HepG2 (cell line): ENCODE measurements around the gene SYNM. TPM values are rescaled to one million over a fixed set of nuclear protein-coding genes. Genes with fewer than 3 reads are reported as not detected.
A peak's percentile ranks its signal among the peaks of the same experiment; 100 is the strongest.

Source experiments
- CREB3 ChIP-seq: sonication (generic); formaldehyde crosslinking; IDR thresholded peaks from 2 replicates; pipeline ENCODE4 v1.5.0; 2020; ENCODE audit warnings: missing genetic modification reagents
- ELF4 ChIP-seq: sonication (generic); formaldehyde crosslinking; IDR thresholded peaks from 2 replicates; pipeline ENCODE4 v1.5.0; 2020; ENCODE audit warnings: missing genetic modification reagents, mild to moderate bottlenecking, moderate library complexity, borderline replicate concordance
- EP300 ChIP-seq, 3 experiments: sonication (generic) in 1 of 3; formaldehyde crosslinking in 1 of 3; IDR thresholded peaks; 2 replicates each; pipeline versions ENCODE4 v1.5.1 to v1.6.1; 2011 to 2020; ENCODE audit warnings: low read depth in 2 of 3, low read length in 2 of 3, borderline replicate concordance in 1 of 3, improper control_type of control experiment in 1 of 3, mild to moderate bottlenecking in 1 of 3, missing genetic modification reagents in 1 of 3, moderate library complexity in 1 of 3
- FOSL2 ChIP-seq: sonication (generic); formaldehyde crosslinking; IDR thresholded peaks from 2 replicates; pipeline ENCODE4 v1.4.0; 2020; ENCODE audit warnings: missing genetic modification reagents
- FOXA3 ChIP-seq: IDR thresholded peaks from 2 replicates; pipeline ENCODE4 v1.6.1; 2016; ENCODE audit warnings: missing genetic modification reagents, missing compliant biosample characterization
- FOXP1 ChIP-seq, 2 experiments: fragments of 450-650 bp in 1 of 2; IDR thresholded peaks; 2 replicates each; pipeline ENCODE4 v1.6.1; 2017 to 2018; ENCODE audit warnings: antibody characterized with exemption in 1 of 2
- HMG20A ChIP-seq: IDR thresholded peaks from 2 replicates; pipeline ENCODE4 v1.6.1; 2016; ENCODE audit warnings: borderline replicate concordance
- PHF20 ChIP-seq: sonication (generic); formaldehyde crosslinking; IDR thresholded peaks from 2 replicates; pipeline ENCODE4 v1.5.0; 2020; ENCODE audit warnings: mild to moderate bottlenecking, missing genetic modification reagents
- PPARG ChIP-seq: conservative IDR thresholded peaks from 2 replicates; pipeline ENCODE4 v1.6.1; 2016; ENCODE audit warnings: missing biosample characterization, missing genetic modification reagents
- SOX5 ChIP-seq: IDR thresholded peaks from 2 replicates; pipeline ENCODE4 v1.6.1; 2016; ENCODE audit warnings: borderline replicate concordance
- SOX6 ChIP-seq, 2 experiments: fragments of 450-650 bp in 1 of 2; sonication (generic) in 1 of 2; formaldehyde crosslinking in 1 of 2; IDR thresholded peaks; 2 replicates each; pipeline versions ENCODE4 v1.4.0 to v1.6.1; 2017 to 2020; ENCODE audit warnings: antibody characterized with exemption in 1 of 2, mild to moderate bottlenecking in 1 of 2, missing genetic modification reagents in 1 of 2
- ZBTB34 ChIP-seq: sonication (generic); formaldehyde crosslinking; IDR thresholded peaks from 2 replicates; pipeline ENCODE4 v1.8.0; 2022; ENCODE audit warnings: mild to moderate bottlenecking, missing genetic modification reagents
- ZNF207 ChIP-seq: fragments of 450-650 bp; IDR thresholded peaks from 2 replicates; pipeline ENCODE4 v1.6.1; 2016; ENCODE audit warnings: antibody characterized with exemption, borderline replicate concordance
- ZNF317 ChIP-seq: sonication (generic); formaldehyde crosslinking; IDR thresholded peaks from 2 replicates; pipeline ENCODE4 v1.5.0; 2020; ENCODE audit warnings: mild to moderate bottlenecking, missing genetic modification reagents
- ZSCAN31 ChIP-seq: sonication (generic); formaldehyde crosslinking; IDR thresholded peaks from 2 replicates; pipeline ENCODE4 v1.5.0; 2020; ENCODE audit warnings: low read depth, mild to moderate bottlenecking, missing genetic modification reagents
- polyA plus RNA-seq, 8 experiments: library from polyadenylated mRNA; depleted of rRNA in 3 of 8; stranded (reverse) in 7 of 8; unstranded in 1 of 8; fragments of >200 nt; fragmentation: Illumina TruSeq in 4 of 8; extraction: Trizol in 4 of 8; gene quantifications; 2 replicates each; pipeline versions ENCODE4 v1.2.1 to v1.2.3, GENCODE V29; 2011 to 2016; ENCODE audit warnings: low read depth in 4 of 8, missing spikeins in 1 of 8, mixed read lengths in 1 of 8; ENCODE audit not compliant: insufficient read depth in 1 of 8
- total RNA-seq, 5 experiments: library from RNA; depleted of rRNA; stranded (reverse); fragments of >200 nt; fragmentation: Illumina TruSeq; extraction: Trizol; gene quantifications; 2 replicates each; pipeline ENCODE4 v1.2.3, GENCODE V29; 2016; ENCODE audit warnings: low read depth in 1 of 5
- TF ChIP-seq, protein P1 (sequence below): sonication (generic); formaldehyde crosslinking; IDR thresholded peaks from 2 replicates; pipeline ENCODE4 v1.4.0; 2020; ENCODE audit warnings: mild to moderate bottlenecking, missing genetic modification reagents, borderline replicate concordance
- TF ChIP-seq, protein P2 (sequence below): sonication (generic); formaldehyde crosslinking; IDR thresholded peaks from 2 replicates; pipeline ENCODE4 v1.5.0; 2020; ENCODE audit warnings: mild to moderate bottlenecking, low read depth, missing genetic modification reagents, borderline replicate concordance
- TF ChIP-seq, protein P3 (sequence below): sonication (generic); formaldehyde crosslinking; IDR thresholded peaks from 2 replicates; pipeline ENCODE4 v1.4.0; 2020; ENCODE audit warnings: missing genetic modification reagents, borderline replicate concordance
- TF ChIP-seq, protein P4 (sequence below): sonication (generic); IDR thresholded peaks from 2 replicates; pipeline ENCODE4 v1.6.1; 2016; ENCODE audit warnings: low read depth, borderline replicate concordance

Gene SYNM
- total and polyA plus RNA-seq, 2 of the 13 experiments (the other 11 are each of a cell fraction or from before 2014, with no cell fraction given) = 1.1 to 3.7 TPM

DNA sequence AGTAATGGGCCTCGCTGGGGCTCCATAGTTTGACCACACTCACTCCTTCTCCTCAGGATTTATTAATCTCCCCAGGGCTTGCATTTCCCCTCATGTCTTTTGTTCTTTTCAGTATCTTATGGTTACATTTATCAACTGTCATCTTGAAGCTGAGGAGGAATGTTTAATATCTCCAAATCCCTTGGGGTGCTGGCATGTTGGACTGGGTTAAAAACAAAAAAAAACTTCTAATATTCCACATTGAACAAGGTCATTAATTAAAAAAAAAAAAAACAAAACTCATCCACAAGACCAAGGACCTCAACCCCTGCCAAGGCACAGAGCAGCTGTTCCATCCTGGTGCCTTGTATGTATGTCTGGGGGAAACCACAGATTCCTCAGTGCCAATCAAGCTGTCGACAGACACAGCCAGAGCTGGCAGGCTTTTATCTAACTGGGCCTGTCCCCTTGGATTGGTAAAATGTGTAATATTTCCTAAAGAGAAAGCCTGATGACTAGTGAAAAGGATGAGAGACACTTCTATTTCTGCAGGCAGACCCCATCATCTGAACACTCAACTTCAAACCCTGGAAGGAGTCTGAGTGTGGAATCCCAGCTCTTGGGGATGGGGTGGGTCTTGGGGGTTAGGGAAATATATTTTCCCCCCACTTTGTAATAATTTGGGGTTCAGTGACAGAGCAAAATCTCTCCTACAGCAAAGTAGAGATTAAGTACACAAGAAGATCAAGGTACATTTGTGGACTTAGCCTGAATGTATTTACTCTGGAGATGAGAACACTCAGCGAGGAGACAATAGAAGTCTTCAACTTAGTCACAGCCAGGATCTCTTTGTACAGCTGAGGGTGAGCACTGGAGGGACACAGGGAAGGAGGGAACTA is 75.4 kb downstream of the SYNM start (continued):
- TF ChIP-seq, protein P1, sequence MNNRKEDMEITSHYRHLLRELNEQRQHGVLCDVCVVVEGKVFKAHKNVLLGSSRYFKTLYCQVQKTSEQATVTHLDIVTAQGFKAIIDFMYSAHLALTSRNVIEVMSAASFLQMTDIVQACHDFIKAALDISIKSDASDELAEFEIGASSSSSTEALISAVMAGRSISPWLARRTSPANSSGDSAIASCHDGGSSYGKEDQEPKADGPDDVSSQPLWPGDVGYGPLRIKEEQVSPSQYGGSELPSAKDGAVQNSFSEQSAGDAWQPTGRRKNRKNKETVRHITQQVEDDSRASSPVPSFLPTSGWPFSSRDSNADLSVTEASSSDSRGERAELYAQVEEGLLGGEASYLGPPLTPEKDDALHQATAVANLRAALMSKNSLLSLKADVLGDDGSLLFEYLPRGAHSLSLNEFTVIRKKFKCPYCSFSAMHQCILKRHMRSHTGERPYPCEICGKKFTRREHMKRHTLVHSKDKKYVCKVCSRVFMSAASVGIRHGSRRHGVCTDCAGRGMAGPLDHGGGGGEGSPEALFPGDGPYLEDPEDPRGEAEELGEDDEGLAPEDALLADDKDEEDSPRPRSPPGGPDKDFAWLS (CRISPR knock-in tag) = 0 out of 2 replicates have a peak, but pooled peaks have one; percentile 31
- TF ChIP-seq, protein P2, sequence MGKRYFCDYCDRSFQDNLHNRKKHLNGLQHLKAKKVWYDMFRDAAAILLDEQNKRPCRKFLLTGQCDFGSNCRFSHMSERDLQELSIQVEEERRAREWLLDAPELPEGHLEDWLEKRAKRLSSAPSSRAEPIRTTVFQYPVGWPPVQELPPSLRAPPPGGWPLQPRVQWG (CRISPR knock-in tag) = no peak
- TF ChIP-seq ELF4 (CRISPR knock-in tag) (no peak), ZBTB34 (CRISPR knock-in tag) (no peak), EP300 (IDR thresholded peaks at IDR 0.05; ENCODE audit: low read depth in 2 of 2, low read length in 2 of 2) (peak in 1 of 2 experiments; percentile 61; a peak in 2 of 4 replicates), EP300 (CRISPR knock-in tag; IDR thresholded peaks at IDR 0.05; ENCODE audit: borderline replicate concordance) (no peak), HMG20A (peak; percentile 57; the same call in 1 of the 2 replicates), CREB3 (CRISPR knock-in tag) (no peak), PPARG (peak; percentile 46; the same call in 1 of the 2 replicates), FOXA3 (CRISPR knock-in tag) (peak; percentile 89), FOSL2 (CRISPR knock-in tag) (0 out of 2 replicates have a peak, but pooled peaks have one; percentile 48), SOX6 (IDR thresholded peaks at IDR 0.05) (no peak), SOX6 (CRISPR knock-in tag; IDR thresholded peaks at IDR 0.05) (peak; percentile 82), FOXP1 (IDR thresholded peaks at IDR 0.05) (no peak), FOXP1 (CRISPR knock-in tag; IDR thresholded peaks at IDR 0.05) (0 out of 2 replicates have a peak, but pooled peaks have one; percentile 41), ZNF317 (CRISPR knock-in tag) (no peak), ZNF207 (no peak), SOX5 (CRISPR knock-in tag) (peak; percentile 86), ZSCAN31 (CRISPR knock-in tag) (no peak), PHF20 (CRISPR knock-in tag) (no peak)
- TF ChIP-seq, protein P3, sequence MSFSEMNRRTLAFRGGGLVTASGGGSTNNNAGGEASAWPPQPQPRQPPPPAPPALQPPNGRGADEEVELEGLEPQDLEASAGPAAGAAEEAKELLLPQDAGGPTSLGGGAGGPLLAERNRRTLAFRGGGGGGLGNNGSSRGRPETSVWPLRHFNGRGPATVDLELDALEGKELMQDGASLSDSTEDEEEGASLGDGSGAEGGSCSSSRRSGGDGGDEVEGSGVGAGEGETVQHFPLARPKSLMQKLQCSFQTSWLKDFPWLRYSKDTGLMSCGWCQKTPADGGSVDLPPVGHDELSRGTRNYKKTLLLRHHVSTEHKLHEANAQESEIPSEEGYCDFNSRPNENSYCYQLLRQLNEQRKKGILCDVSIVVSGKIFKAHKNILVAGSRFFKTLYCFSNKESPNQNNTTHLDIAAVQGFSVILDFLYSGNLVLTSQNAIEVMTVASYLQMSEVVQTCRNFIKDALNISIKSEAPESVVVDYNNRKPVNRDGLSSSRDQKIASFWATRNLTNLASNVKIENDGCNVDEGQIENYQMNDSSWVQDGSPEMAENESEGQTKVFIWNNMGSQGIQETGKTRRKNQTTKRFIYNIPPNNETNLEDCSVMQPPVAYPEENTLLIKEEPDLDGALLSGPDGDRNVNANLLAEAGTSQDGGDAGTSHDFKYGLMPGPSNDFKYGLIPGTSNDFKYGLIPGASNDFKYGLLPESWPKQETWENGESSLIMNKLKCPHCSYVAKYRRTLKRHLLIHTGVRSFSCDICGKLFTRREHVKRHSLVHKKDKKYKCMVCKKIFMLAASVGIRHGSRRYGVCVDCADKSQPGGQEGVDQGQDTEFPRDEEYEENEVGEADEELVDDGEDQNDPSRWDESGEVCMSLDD (CRISPR knock-in tag) = peak; percentile 94; the same call in 1 of the 2 replicates
- TF ChIP-seq, protein P4, sequence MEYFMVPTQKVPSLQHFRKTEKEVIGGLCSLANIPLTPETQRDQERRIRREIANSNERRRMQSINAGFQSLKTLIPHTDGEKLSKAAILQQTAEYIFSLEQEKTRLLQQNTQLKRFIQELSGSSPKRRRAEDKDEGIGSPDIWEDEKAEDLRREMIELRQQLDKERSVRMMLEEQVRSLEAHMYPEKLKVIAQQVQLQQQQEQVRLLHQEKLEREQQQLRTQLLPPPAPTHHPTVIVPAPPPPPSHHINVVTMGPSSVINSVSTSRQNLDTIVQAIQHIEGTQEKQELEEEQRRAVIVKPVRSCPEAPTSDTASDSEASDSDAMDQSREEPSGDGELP = peak; percentile 30; the same call in 1 of the 2 replicates
